ENCODE measurements around the gene IGSF3.

- TF ChIP-seq CTCF (IDR thresholded peaks at IDR 0.05 in 4 of 5, conservative IDR thresholded peaks at IDR 0.05 in 1 of 5) (no peak), POLR2A (IDR thresholded peaks at IDR 0.05) (no peak)
These were observed 19.3 kb upstream of the IGSF3 start for GRCh38 chr1:116686723-116687352.

Measured in gastrocnemius medialis (tissue), 4 donors.